Peyer's patch (tissue), 4 donors: ENCODE results near the gene DDX18.

Experiments
- POLR2A ChIP-seq, 2 donors: fragments of 450-650 bp; IDR thresholded peaks; one replicate each; pipeline ENCODE4 v1.5.1; 2017; ENCODE audit warnings: antibody characterized with exemption in 2 of 2, mild to moderate bottlenecking in 2 of 2, moderate library complexity in 2 of 2
- TF ChIP-seq, protein P1 (sequence below), 6 experiments: fragments of 450-650 bp in 4 of 6; fragments of 200-600 bp in 2 of 6; sonication (generic) in 1 of 6; IDR thresholded peaks; one replicate each; pipeline ENCODE4 v1.5.1; 2017 to 2019; ENCODE audit warnings: antibody characterized with exemption in 6 of 6, mild to moderate bottlenecking in 3 of 6, moderate library complexity in 1 of 6

- TF ChIP-seq, protein P1, sequence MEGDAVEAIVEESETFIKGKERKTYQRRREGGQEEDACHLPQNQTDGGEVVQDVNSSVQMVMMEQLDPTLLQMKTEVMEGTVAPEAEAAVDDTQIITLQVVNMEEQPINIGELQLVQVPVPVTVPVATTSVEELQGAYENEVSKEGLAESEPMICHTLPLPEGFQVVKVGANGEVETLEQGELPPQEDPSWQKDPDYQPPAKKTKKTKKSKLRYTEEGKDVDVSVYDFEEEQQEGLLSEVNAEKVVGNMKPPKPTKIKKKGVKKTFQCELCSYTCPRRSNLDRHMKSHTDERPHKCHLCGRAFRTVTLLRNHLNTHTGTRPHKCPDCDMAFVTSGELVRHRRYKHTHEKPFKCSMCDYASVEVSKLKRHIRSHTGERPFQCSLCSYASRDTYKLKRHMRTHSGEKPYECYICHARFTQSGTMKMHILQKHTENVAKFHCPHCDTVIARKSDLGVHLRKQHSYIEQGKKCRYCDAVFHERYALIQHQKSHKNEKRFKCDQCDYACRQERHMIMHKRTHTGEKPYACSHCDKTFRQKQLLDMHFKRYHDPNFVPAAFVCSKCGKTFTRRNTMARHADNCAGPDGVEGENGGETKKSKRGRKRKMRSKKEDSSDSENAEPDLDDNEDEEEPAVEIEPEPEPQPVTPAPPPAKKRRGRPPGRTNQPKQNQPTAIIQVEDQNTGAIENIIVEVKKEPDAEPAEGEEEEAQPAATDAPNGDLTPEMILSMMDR (IDR thresholded peaks at IDR 0.05) = no peak
- TF ChIP-seq POLR2A (IDR thresholded peaks at IDR 0.05) = no peak
Observed at GRCh38 chr2:117801826-117802225, 12.7 kb upstream of the DDX18 start.
